AG04450 (cell line): Measurements from ENCODE around the gene B3GALNT2. TPM values are rescaled to one million over a fixed set of nuclear protein-coding genes. Genes with fewer than 3 reads are reported as not detected.
"Not testable (repeated sequence)": the region's sequence is repeated elsewhere in the genome, so short reads cannot be mapped to it uniquely, and the experiment has no call there.

Experiments
- CTCF ChIA-PET: fragments of 300-600, 350-600 bp; formaldehyde crosslinking; extraction: SDS; loops from one replicate; lab custom pipeline; 2022; ENCODE audit warnings: antibody characterized with exemption, inconsistent platforms; lab: Charles Lee
- POLR2A ChIA-PET: fragments of 350-600 bp; formaldehyde crosslinking; extraction: SDS; loops from one replicate; lab custom pipeline; 2021; ENCODE audit warnings: antibody characterized with exemption, inconsistent platforms; lab: Yijun Ruan, JAX
- DNase-seq: peaks from one replicate; pipeline ENCODE4 v3.0.0-alpha.2; 2011; ENCODE audit warnings: low read depth, low spot score
- H3K27ac ChIP-seq: one replicate; pipeline ENCODE4 v1.5.1; 2012; ENCODE audit warnings: low read depth, low read length, control low read depth
- H3K27me3 ChIP-seq: one replicate; pipeline ENCODE4 v1.6.0; 2012; ENCODE audit warnings: low read length; ENCODE audit not compliant: control insufficient read depth, insufficient read depth
- H3K4me3 ChIP-seq: 2 replicates; pipeline ENCODE4 v1.5.1; 2011; ENCODE audit warnings: mild to moderate bottlenecking, low read depth, low read length, control low read depth
- H3K9me3 ChIP-seq: 2 replicates; pipeline ENCODE4 v1.5.1; 2012; ENCODE audit warnings: low read length; ENCODE audit not compliant: control insufficient read depth, insufficient read depth
- polyA plus RNA-seq: library from polyadenylated mRNA; depleted of rRNA; stranded (reverse); fragments of >200 nt; gene quantifications from 2 replicates; pipeline ENCODE4 v1.2.3, GENCODE V29; 2011
- TF ChIP-seq, protein P1 (sequence below): IDR thresholded peaks from 2 replicates; pipeline ENCODE4 v1.5.1; 2011; ENCODE audit warnings: low read depth, low read length, control low read depth, inconsistent platforms

Gene B3GALNT2
- polyA plus RNA-seq, 1 experiment = 33.2 TPM

DNA sequence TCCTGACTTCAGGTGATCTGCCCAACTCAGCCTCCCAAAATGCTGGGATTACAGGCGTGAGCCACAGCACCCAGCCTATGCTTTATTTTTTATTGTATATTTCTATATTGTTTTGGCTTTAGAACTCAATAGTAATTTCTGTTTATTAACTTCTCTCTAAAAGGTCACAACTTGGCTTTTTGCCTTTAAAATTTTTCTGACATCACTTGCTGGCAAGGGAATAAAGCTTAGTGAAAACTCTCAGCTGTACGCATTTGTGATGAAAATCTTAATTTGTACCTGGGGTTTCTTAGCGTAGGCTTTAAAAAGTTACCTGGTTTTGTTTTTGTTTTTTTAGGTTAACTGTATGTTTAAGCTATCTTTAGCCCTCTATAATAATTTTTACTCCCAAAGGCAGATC is 36.2 kb downstream of the B3GALNT2 start:
- Histone ChIP-seq H3K9me3 (no peaks in the 10 kb centered on the region), H3K27me3 (no peaks in the 10 kb centered on the region), H3K4me3 (no peak overlapping the region), H3K27ac (no peak overlapping the region)
- TF ChIP-seq, protein P1, sequence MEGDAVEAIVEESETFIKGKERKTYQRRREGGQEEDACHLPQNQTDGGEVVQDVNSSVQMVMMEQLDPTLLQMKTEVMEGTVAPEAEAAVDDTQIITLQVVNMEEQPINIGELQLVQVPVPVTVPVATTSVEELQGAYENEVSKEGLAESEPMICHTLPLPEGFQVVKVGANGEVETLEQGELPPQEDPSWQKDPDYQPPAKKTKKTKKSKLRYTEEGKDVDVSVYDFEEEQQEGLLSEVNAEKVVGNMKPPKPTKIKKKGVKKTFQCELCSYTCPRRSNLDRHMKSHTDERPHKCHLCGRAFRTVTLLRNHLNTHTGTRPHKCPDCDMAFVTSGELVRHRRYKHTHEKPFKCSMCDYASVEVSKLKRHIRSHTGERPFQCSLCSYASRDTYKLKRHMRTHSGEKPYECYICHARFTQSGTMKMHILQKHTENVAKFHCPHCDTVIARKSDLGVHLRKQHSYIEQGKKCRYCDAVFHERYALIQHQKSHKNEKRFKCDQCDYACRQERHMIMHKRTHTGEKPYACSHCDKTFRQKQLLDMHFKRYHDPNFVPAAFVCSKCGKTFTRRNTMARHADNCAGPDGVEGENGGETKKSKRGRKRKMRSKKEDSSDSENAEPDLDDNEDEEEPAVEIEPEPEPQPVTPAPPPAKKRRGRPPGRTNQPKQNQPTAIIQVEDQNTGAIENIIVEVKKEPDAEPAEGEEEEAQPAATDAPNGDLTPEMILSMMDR = no peak
- no peak for DNase-seq
- ChIA-PET CTCF (interaction anchor here (0.6 to 0.9 kb wide), 3 partner anchors 37 to 299 kb away, joined by 3 to 7 read pairs (median 4); no protein-coding TSS in a partner anchor), POLR2A (interaction anchor here (0.7 kb wide), 1 partner anchor 31 kb away, joined by 12 read pairs; no protein-coding TSS in a partner anchor)

DNA sequence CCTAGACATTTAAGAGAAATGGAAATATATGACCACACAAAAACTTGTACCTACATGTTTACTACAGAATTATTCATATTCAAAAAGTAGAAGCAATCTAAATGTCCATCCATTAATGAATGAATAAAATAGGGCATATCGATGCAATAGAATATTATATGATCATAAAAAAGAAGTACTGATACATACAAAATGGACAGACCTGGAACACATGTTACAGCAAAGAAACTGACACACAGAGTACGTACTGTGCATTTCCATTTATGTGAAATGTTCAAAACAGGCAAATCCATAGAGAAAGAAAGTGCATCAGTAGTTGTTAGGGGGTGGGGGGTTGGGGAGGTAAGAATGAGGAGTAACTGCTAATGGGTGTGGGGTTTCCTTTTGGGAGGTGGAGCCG is 39.2 kb downstream of the B3GALNT2 start:
- ChIA-PET POLR2A (no interaction called here), CTCF (no interaction called here)
- Histone ChIP-seq H3K9me3 (no peaks in the 10 kb centered on the region), H3K27me3 (no peaks in the 10 kb centered on the region), H3K27ac (no peak overlapping the region), H3K4me3 (no peak overlapping the region)
- DNase-seq = no peak
- TF ChIP-seq, protein P1 = no peak

DNA sequence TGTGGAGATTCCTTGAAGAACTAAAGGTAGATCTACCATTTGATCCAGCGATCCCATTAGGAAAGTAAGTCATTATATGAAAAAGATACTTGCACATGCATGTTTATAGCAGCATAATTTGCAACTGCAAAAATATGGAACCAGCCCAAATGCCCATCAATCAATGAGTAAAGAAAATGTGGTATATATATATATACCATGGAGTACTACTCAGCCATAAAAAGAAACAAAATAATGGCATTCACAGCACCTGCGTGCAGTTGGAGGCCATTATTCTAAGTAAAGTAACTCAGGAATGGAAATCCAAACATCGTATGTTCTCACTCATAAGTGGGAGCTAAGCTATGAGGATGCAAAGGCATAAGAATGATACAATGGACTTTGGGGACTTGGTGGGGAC is 41.4 kb downstream of the B3GALNT2 start:
- H3K4me3 ChIP-seq, H3K9me3 ChIP-seq, H3K27ac ChIP-seq, H3K27me3 ChIP-seq, POLR2A ChIA-PET, DNase-seq: not testable (repeated sequence)
- CTCF ChIA-PET = interaction anchor here (0.9 to 1.4 kb wide), 2 partner anchors 42 to 211 kb away, joined by 3 to 4 read pairs; no protein-coding TSS in a partner anchor

GRCh38 chr1:235461954-235462353 is 42.3 kb downstream of the B3GALNT2 start:
- DNase-seq = no peak
- Histone ChIP-seq H3K27ac (no peak overlapping the region), H3K9me3 (no peaks in the 10 kb centered on the region), H3K4me3 (no peak overlapping the region), H3K27me3 (no peaks in the 10 kb centered on the region)
- ChIA-PET POLR2A (no interaction called here), CTCF (interaction anchor here (0.7 to 1.4 kb wide), 3 partner anchors 25 to 90 kb away, joined by 3 to 4 read pairs (median 3); no protein-coding TSS in a partner anchor)
- TF ChIP-seq, protein P1 = no peak

DNA sequence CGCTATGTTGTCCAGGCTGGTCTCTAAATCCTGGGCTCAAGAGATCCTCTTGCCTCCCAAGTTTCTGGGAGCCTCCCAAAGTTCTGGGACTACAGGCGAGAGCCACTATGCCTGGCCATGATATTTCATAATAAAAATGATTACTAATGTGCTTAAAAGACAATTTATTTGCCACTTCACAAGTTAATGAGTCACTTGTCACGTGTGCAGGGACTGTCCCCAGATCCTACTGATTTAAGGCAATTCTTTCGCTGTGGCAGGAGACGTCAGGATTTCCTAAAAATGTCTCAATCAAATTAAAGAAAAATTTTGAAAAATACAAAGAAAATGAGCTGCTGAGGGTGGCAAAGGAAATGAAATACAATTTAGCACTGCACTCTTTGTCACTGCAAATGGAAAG is 43.5 kb downstream of the B3GALNT2 start:
- no peak for DNase-seq
- Histone ChIP-seq H3K27me3 (no peaks in the 10 kb centered on the region), H3K4me3 (no peak overlapping the region), H3K27ac (no peak overlapping the region), H3K9me3 (no peaks in the 10 kb centered on the region)
- POLR2A ChIA-PET = no interaction called here
- TF ChIP-seq, protein P1 = no peak
- CTCF ChIA-PET = interaction anchor here (1.4 kb wide), 1 partner anchor 27 kb away, joined by 3 read pairs; no protein-coding TSS in a partner anchor

DNA sequence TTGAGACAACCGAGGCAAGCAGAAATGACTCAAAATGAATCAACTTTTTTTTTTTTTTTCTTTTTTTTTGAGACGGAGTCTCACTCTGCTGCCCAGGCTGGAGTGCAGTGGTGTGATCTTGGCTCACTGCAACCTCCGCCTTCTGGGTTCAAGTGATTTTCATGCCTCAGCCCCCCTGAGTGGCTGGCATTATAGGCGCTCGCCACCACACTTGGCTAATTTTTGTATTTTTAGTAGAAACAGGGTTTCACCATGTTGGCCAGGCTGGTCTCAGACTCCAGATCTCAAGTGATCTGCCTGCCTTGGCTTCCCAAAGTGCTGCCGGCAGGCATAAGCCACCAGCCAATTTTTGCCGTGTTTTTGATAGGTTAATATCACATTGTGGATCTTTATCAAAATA is 46.4 kb downstream of the B3GALNT2 start:
- H3K9me3 ChIP-seq, POLR2A ChIA-PET, H3K27me3 ChIP-seq, H3K27ac ChIP-seq, CTCF ChIA-PET, DNase-seq, H3K4me3 ChIP-seq: not testable (repeated sequence)
